HG02852 (cell line): Measurements from ENCODE around the gene SEZ6.

ENCODE experiments used
- ATAC-seq: cut with Tn5 transposase; IDR thresholded peaks from one replicate; pipeline ENCODE4 v1.9.1; 2021; ENCODE audit warnings: mild to moderate bottlenecking, moderate library complexity; ENCODE audit not compliant: unreplicated experiment

SEZ6 gene

GRCh38 chr17:28908640-28909167 is 97.1 kb downstream of the SEZ6 start:
- no peak for ATAC-seq

- no peak for ATAC-seq
Observed at GRCh38 chr17:28907709-28908475, 97.9 kb downstream of the SEZ6 start.

DNA sequence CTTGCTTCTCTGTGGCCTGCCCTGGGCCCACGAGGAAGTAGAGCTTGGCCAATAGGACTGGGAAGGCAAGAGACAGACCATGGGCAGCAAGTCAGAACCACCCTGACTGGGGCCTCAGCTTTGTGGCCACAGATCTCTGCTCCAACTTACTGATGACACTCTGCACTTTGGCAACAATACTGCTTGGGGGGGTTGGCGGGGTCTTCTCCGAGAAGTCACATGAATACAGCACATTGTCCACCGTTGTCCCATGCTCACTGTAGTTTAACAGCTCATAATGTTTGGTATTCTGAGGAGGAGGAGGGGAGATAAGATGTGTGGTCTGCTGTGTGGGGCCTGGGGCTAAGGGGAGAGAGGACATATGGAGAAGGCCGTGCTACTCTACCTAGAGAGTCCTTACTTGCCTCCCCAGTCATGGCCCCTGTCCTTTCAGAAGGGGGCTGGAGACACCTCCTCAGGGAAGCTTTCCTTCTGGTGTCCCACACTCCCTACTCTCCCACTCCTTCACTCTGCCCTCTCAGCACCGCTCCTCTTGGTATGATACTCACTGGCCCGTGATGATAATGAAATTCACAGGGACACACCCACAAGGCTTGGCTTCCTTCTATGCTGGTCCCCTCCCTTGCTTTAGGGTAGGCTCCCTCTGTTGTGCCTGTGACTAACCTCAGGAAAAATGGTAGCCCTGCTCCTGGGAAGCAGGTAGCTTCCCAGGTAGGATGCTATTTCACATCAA is 99.0 kb downstream of the SEZ6 start:
- no peak for ATAC-seq

- no peak for ATAC-seq
Observed at GRCh38 chr17:28906276-28906675, 99.6 kb downstream of the SEZ6 start.
